Testis (tissue), 2 donors: ENCODE measurements around the gene RIMS1.

Source experiments
- POLR2A ChIP-seq: fragments of 450-650 bp; IDR thresholded peaks from one replicate; pipeline ENCODE4 v1.6.1; 2017; ENCODE audit warnings: antibody characterized with exemption, mild to moderate bottlenecking, moderate library complexity
- TF ChIP-seq, protein P1 (sequence below), 3 experiments: fragments of 450-650 bp in 2 of 3; fragments of 200-600 bp in 1 of 3; sonication (generic) in 1 of 3; IDR thresholded peaks; one replicate each; pipeline ENCODE4 v1.5.1; 2016 to 2019; ENCODE audit warnings: antibody characterized with exemption in 3 of 3, mild to moderate bottlenecking in 2 of 3, moderate library complexity in 1 of 3

DNA sequence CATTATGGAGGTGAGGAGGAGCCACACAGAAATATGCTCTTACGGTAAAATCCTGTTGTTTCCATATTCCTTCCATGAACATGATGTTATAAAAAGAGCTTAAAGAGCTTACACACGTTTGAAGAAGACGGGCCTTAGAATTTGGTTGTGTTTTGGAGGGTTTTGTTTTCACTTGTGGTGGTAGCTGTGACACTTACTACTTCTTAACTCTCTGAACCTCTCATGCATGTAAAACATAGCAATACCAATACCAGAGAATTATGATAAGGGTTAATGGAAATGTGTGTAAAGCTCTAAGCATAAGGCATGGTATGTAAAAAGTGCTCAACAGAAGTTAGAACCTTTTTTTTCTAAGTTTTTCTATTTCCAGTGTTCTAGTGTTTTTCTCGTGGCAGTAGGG is 479.4 kb downstream of the RIMS1 start:
- TF ChIP-seq, protein P1, sequence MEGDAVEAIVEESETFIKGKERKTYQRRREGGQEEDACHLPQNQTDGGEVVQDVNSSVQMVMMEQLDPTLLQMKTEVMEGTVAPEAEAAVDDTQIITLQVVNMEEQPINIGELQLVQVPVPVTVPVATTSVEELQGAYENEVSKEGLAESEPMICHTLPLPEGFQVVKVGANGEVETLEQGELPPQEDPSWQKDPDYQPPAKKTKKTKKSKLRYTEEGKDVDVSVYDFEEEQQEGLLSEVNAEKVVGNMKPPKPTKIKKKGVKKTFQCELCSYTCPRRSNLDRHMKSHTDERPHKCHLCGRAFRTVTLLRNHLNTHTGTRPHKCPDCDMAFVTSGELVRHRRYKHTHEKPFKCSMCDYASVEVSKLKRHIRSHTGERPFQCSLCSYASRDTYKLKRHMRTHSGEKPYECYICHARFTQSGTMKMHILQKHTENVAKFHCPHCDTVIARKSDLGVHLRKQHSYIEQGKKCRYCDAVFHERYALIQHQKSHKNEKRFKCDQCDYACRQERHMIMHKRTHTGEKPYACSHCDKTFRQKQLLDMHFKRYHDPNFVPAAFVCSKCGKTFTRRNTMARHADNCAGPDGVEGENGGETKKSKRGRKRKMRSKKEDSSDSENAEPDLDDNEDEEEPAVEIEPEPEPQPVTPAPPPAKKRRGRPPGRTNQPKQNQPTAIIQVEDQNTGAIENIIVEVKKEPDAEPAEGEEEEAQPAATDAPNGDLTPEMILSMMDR (IDR thresholded peaks at IDR 0.05) = no peak
- TF ChIP-seq POLR2A = no peak
